Suprapubic skin (tissue), 4 donors: Measurements from ENCODE around the gene BARHL1. TPM values are rescaled to one million over a fixed set of nuclear protein-coding genes. Genes with fewer than 3 reads are reported as not detected.

Experiments
- DNase-seq, 2 donors: peaks; one replicate each; pipeline ENCODE4 v3.0.0-alpha.2; 2019; ENCODE audit warnings: low spot score in 2 of 2
- H3K27ac ChIP-seq: fragments of 200-600 bp; sonication (generic); one replicate; pipeline ENCODE4 v1.5.1; 2019
- H3K27me3 ChIP-seq: fragments of 200-600 bp; sonication (generic); one replicate; pipeline ENCODE4 v1.5.1; 2019
- H3K36me3 ChIP-seq: fragments of 200-600 bp; sonication (generic); one replicate; pipeline ENCODE4 v1.5.1; 2019
- H3K4me1 ChIP-seq: fragments of 200-600 bp; sonication (generic); one replicate; pipeline ENCODE4 v1.5.1; 2019
- H3K4me3 ChIP-seq: fragments of 200-600 bp; sonication (generic); one replicate; pipeline ENCODE4 v1.5.1; 2019; ENCODE audit warnings: mild to moderate bottlenecking
- H3K9me3 ChIP-seq: fragments of 200-600 bp; sonication (generic); one replicate; pipeline ENCODE4 v1.5.1; 2019
- CTCF ChIP-seq, 2 donors: fragments of 200-600 bp in 1 of 2; fragments of 450-650 bp in 1 of 2; sonication (generic) in 1 of 2; IDR thresholded peaks; one replicate each; pipeline ENCODE4 v1.5.1; 2016 to 2019; ENCODE audit warnings: antibody characterized with exemption in 2 of 2, mild to moderate bottlenecking in 1 of 2, moderate library complexity in 1 of 2
- EP300 ChIP-seq: sonication (generic); formaldehyde crosslinking; IDR thresholded peaks from one replicate; pipeline ENCODE4 v1.6.1; 2017; ENCODE audit warnings: antibody characterized with exemption
- POLR2A ChIP-seq, 2 donors: fragments of 450-650 bp; IDR thresholded peaks; one replicate each; pipeline ENCODE4 v1.6.1; 2017; ENCODE audit warnings: antibody characterized with exemption in 2 of 2, mild to moderate bottlenecking in 2 of 2, moderate library complexity in 2 of 2
- POLR2AphosphoS5 ChIP-seq, 3 donors: sonication (generic); formaldehyde crosslinking; IDR thresholded peaks; one replicate each; pipeline ENCODE4 v1.6.1; 2017; ENCODE audit warnings: antibody characterized with exemption in 3 of 3
- WGBS: methylation state at CpG from one replicate; pipeline ENCODE4 v1.1.5; 2018; 5-methylcytosine and 5-hydroxymethylcytosine counted together
- total RNA-seq, 4 donors: library from RNA; depleted of rRNA; stranded (reverse); fragments of >200 nt; gene quantifications; one replicate each; pipeline ENCODE4 v1.1.0, GENCODE V29; 2016

The BARHL1 gene
- total RNA-seq, 4 donors from 2014 or later, result not detected

- H3K4me1 ChIP-seq, result peaks cover 38% of the 10 kb centered on the region
- no peak for TF ChIP-seq EP300
- TF ChIP-seq POLR2A (IDR thresholded peaks at IDR 0.05), result no peak
- no peak for TF ChIP-seq POLR2AphosphoS5 (IDR thresholded peaks at IDR 0.05)
- TF ChIP-seq CTCF (IDR thresholded peaks at IDR 0.05), result no peak
- DNase-seq, result no peak
- no peaks in the 10 kb centered on the region for H3K9me3 ChIP-seq
- no peaks in the 10 kb centered on the region for H3K36me3 ChIP-seq
- no peak overlapping the region for H3K4me3 ChIP-seq
- 14% methylated on average over 30 of the region's 30 CpGs for WGBS
- H3K27me3 ChIP-seq, result peaks cover 100% of the 10 kb centered on the region
- H3K27ac ChIP-seq, result no peak overlapping the region
These were observed 2.5 kb downstream of the BARHL1 start for GRCh38 chr9:132584601-132585560.

DNA sequence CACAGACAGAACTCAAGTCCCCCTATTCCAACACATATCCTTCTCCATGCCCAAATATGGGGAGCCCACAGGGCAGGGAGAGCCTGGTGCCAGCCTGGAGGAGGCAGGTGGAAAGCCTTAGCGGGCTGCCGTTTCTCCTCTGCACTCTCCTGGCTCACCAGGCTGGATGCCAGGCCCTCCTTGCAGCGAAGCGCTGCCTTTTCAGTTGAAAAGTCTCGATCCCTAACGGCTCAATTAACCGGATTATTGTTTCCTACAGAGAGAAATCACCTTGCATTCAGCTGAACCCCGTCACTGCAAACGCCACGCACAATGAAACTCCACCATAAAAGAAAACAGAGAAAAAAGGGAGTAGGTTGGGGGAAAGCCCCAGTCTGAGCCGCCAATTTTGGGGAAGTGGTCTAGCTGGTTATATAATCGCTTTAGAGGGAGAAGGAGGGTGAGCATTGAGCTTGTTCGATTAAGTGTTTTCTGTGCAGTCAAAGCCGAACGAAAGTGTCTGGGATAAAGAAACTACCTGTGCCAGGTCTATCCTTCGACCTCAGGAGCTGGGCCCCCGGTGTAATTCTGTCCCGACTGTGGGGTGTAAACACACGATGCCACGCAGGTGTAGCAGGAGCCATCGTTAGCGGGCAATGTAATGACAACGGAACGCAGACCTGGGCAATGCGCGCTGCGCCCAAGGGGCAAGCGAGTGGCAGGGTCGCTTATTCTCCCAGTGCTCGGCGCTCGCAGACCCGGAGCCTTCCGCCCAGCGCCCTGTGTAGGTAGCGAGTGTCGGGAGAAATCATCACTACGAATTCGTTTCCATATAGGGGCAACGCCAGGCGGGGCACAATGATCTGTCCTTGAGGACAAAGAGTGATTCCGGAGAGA lies 3.8 kb downstream of the BARHL1 start:
- TF ChIP-seq EP300 (no peak), POLR2A (IDR thresholded peaks at IDR 0.05) (no peak), POLR2AphosphoS5 (IDR thresholded peaks at IDR 0.05) (no peak), CTCF (IDR thresholded peaks at IDR 0.05) (no peak)
- H3K4me1 ChIP-seq, result peaks cover 39% of the 10 kb centered on the region
- WGBS, result 9% methylated on average over 25 of the region's 42 CpGs
- DNase-seq, result no peak
- H3K27ac ChIP-seq, result no peak overlapping the region
- H3K36me3 ChIP-seq, result no peaks in the 10 kb centered on the region
- no peaks in the 10 kb centered on the region for H3K9me3 ChIP-seq
- H3K4me3 ChIP-seq, result no peak overlapping the region
- H3K27me3 ChIP-seq, result peaks cover 100% of the 10 kb centered on the region

DNA sequence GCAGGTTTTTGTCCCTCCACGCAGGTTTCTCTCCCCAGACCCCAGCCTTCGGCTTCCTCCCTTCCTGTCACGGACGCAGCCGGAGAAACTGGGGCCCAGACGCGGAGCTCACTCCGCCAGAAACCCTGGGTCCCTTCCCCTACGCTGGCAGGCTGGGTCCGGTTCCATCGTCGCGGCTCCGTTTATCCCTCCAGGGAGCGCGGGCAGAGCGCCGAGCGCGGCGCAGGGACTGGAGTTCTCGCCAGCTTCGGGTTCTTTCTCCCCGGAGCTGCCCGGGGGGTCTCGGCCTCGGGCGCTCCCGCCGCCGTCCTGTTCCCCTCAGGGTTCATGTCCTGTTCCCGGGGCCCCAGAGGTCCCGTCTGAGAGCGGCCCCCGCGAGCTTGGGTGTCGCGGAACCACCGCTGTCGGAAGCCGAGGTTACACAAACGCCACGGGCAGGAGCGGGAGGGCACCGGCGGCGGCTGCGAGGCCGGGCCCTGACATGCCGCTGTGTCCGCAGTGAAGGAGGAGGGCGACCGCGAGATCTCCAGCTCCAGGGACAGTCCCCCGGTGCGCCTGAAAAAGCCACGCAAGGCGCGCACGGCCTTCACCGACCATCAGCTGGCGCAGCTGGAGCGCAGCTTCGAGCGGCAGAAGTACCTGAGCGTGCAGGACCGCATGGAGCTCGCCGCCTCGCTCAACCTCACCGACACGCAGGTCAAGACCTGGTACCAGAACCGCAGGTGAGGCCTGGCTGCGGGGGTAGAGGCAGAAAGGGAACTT lies 4.6 kb downstream of the BARHL1 start:
- TF ChIP-seq EP300 (no peak), POLR2AphosphoS5 (IDR thresholded peaks at IDR 0.05) (no peak), CTCF (IDR thresholded peaks at IDR 0.05) (no peak), POLR2A (IDR thresholded peaks at IDR 0.05) (no peak)
- H3K4me3 ChIP-seq, result no peak overlapping the region
- peaks cover 100% of the 10 kb centered on the region for H3K27me3 ChIP-seq
- no peaks in the 10 kb centered on the region for H3K36me3 ChIP-seq
- H3K9me3 ChIP-seq, result no peaks in the 10 kb centered on the region
- 3% methylated on average over 47 of the region's 74 CpGs for WGBS
- no peak overlapping the region for H3K27ac ChIP-seq
- H3K4me1 ChIP-seq, result peaks cover 33% of the 10 kb centered on the region
- no peak for DNase-seq

DNA sequence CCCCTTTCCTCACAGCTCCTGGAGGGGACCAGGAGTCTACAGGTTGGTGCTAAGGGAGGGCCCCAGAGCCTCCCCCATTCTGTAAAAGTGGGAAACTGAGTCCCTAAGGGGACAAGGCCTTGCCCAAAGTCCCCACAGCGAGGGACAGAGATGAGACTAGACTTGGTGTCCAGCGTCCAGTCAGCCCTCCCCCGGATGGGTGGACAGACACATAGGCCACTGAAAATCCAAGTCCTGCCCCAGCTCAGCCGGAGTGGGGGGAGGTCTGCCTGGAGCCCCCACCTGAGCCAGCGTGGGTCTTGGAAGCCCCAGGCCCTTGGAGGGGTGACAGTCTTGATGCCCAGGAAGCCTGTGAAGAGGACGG lies 5.2 kb downstream of the BARHL1 start:
- no peak overlapping the region for H3K4me3 ChIP-seq
- H3K4me1 ChIP-seq, result peaks cover 27% of the 10 kb centered on the region
- no peaks in the 10 kb centered on the region for H3K9me3 ChIP-seq
- peaks cover 99% of the 10 kb centered on the region for H3K27me3 ChIP-seq
- WGBS, result 15% methylated on average over 4 of the region's 6 CpGs
- no peak overlapping the region for H3K27ac ChIP-seq
- TF ChIP-seq POLR2A (IDR thresholded peaks at IDR 0.05), result no peak
- no peak for TF ChIP-seq CTCF (IDR thresholded peaks at IDR 0.05)
- TF ChIP-seq EP300, result no peak
- no peak for TF ChIP-seq POLR2AphosphoS5 (IDR thresholded peaks at IDR 0.05)
- no peaks in the 10 kb centered on the region for H3K36me3 ChIP-seq
- no peak for DNase-seq
